HG02678 (cell line): Measurements from ENCODE around the gene DNMT3B.
"Not testable (repeated sequence)": the region's sequence is repeated elsewhere in the genome, so short reads cannot be mapped to it uniquely, and the experiment has no call there.

Experiments
- ATAC-seq: cut with Tn5 transposase; IDR thresholded peaks from one replicate; pipeline ENCODE4 v1.9.1; 2021; ENCODE audit warnings: mild to moderate bottlenecking, moderate library complexity; ENCODE audit not compliant: unreplicated experiment

Gene DNMT3B

GRCh38 chr20:32789896-32790750 lies 27.9 kb downstream of the DNMT3B start:
- ATAC-seq, result peak; percentile 42

GRCh38 chr20:32790751-32791057 lies 28.5 kb downstream of the DNMT3B start:
- ATAC-seq, result no peak

- ATAC-seq, result peak; percentile 86
Observed at GRCh38 chr20:32792316-32792715, 30.1 kb downstream of the DNMT3B start.

GRCh38 chr20:32792731-32793458 lies 30.7 kb downstream of the DNMT3B start:
- ATAC-seq, result no peak

- no peak for ATAC-seq
Observed at GRCh38 chr20:32796383-32796948, 34.3 kb downstream of the DNMT3B start.

GRCh38 chr20:32796981-32797451 lies 34.8 kb downstream of the DNMT3B start:
- ATAC-seq, result no peak

GRCh38 chr20:32797571-32797970 lies 35.4 kb downstream of the DNMT3B start:
- ATAC-seq, result not testable (repeated sequence)

- no peak for ATAC-seq
Observed at GRCh38 chr20:32798046-32798981, 36.1 kb downstream of the DNMT3B start.

- no peak for ATAC-seq
Observed at GRCh38 chr20:32803092-32803491, 40.9 kb downstream of the DNMT3B start.

GRCh38 chr20:32804022-32804715 lies 42.0 kb downstream of the DNMT3B start:
- ATAC-seq, result no peak

GRCh38 chr20:32804817-32805216 lies 42.6 kb downstream of the DNMT3B start:
- ATAC-seq, result no peak

GRCh38 chr20:32805721-32806120 lies 43.5 kb downstream of the DNMT3B start:
- no peak for ATAC-seq

- ATAC-seq, result no peak
Observed at GRCh38 chr20:32806356-32806755, 44.2 kb downstream of the DNMT3B start.

GRCh38 chr20:32807706-32808105 lies 45.5 kb downstream of the DNMT3B start:
- ATAC-seq, result no peak

- ATAC-seq, result no peak
Observed at GRCh38 chr20:32808438-32808837, 46.3 kb downstream of the DNMT3B start.

- no peak for ATAC-seq
Observed at GRCh38 chr20:32809907-32810306, 47.7 kb downstream of the DNMT3B start.

- no peak for ATAC-seq
Observed at GRCh38 chr20:32810941-32811340, 48.8 kb downstream of the DNMT3B start.

GRCh38 chr20:32811886-32812285 lies 49.7 kb downstream of the DNMT3B start:
- no peak for ATAC-seq

GRCh38 chr20:32819992-32820697 lies 58.0 kb downstream of the DNMT3B start:
- ATAC-seq, result peak; percentile 67
